Measurements from ENCODE around the gene TMEM163. TPM values are rescaled to one million over a fixed set of nuclear protein-coding genes. Genes with fewer than 3 reads are reported as not detected.
"Not testable (repeated sequence)": the region's sequence is repeated elsewhere in the genome, so short reads cannot be mapped to it uniquely, and the experiment has no call there.

TMEM163 gene
- total RNA-seq, 1 experiment from 2014 or later, result 10.7 TPM

- DNase-seq (ENCODE audit: low read depth), result no peak
These were observed 227.8 kb downstream of the TMEM163 start for GRCh38 chr2:134491022-134491421.

- DNase-seq (ENCODE audit: low read depth), result no peak
These were observed 228.2 kb downstream of the TMEM163 start for GRCh38 chr2:134490559-134490958.

- no peak for DNase-seq (ENCODE audit: low read depth)
These were observed 228.9 kb downstream of the TMEM163 start for GRCh38 chr2:134489732-134490384.

- no peak for DNase-seq (ENCODE audit: low read depth)
These were observed 235.9 kb downstream of the TMEM163 start for GRCh38 chr2:134482766-134483340.

GRCh38 chr2:134482131-134482723 lies 236.6 kb downstream of the TMEM163 start:
- DNase-seq (ENCODE audit: low read depth), result no peak

- no peak for DNase-seq (ENCODE audit: low read depth)
These were observed 239.0 kb downstream of the TMEM163 start for GRCh38 chr2:134479696-134480330.

GRCh38 chr2:134476982-134477381 lies 241.8 kb downstream of the TMEM163 start:
- DNase-seq (ENCODE audit: low read depth), result not testable (repeated sequence)

GRCh38 chr2:134470561-134471168 lies 248.1 kb downstream of the TMEM163 start:
- no peak for DNase-seq (ENCODE audit: low read depth)

GRCh38 chr2:134469516-134470115 lies 249.2 kb downstream of the TMEM163 start:
- DNase-seq (ENCODE audit: low read depth), result no peak

GRCh38 chr2:134468776-134469175 lies 250.0 kb downstream of the TMEM163 start:
- no peak for DNase-seq (ENCODE audit: low read depth)

- no peak for DNase-seq (ENCODE audit: low read depth)
These were observed 250.6 kb downstream of the TMEM163 start for GRCh38 chr2:134468164-134468563.

- DNase-seq (ENCODE audit: low read depth), result peak; percentile 26
These were observed 252.7 kb downstream of the TMEM163 start for GRCh38 chr2:134466141-134466540.

- DNase-seq (ENCODE audit: low read depth), result no peak
These were observed 253.3 kb downstream of the TMEM163 start for GRCh38 chr2:134465228-134466105.

GRCh38 chr2:134463699-134464022 lies 255.1 kb downstream of the TMEM163 start:
- DNase-seq (ENCODE audit: low read depth), result no peak

- DNase-seq (ENCODE audit: low read depth), result no peak
These were observed 255.8 kb downstream of the TMEM163 start for GRCh38 chr2:134462791-134463698.

- no peak for DNase-seq (ENCODE audit: low read depth)
These were observed 256.5 kb downstream of the TMEM163 start for GRCh38 chr2:134462275-134462674.

- peak; percentile 81 for DNase-seq (ENCODE audit: low read depth)
These were observed 257.3 kb downstream of the TMEM163 start for GRCh38 chr2:134461511-134461910.

GRCh38 chr2:134460583-134460998 lies 258.2 kb downstream of the TMEM163 start:
- peak; percentile 62 for DNase-seq (ENCODE audit: low read depth)

GRCh38 chr2:134459706-134460406 lies 258.9 kb downstream of the TMEM163 start:
- no peak for DNase-seq (ENCODE audit: low read depth)
